ENCODE results near the gene FAM174C.
A peak's percentile ranks its signal among the peaks of the same experiment; 100 is the strongest.

FAM174C gene

DNA sequence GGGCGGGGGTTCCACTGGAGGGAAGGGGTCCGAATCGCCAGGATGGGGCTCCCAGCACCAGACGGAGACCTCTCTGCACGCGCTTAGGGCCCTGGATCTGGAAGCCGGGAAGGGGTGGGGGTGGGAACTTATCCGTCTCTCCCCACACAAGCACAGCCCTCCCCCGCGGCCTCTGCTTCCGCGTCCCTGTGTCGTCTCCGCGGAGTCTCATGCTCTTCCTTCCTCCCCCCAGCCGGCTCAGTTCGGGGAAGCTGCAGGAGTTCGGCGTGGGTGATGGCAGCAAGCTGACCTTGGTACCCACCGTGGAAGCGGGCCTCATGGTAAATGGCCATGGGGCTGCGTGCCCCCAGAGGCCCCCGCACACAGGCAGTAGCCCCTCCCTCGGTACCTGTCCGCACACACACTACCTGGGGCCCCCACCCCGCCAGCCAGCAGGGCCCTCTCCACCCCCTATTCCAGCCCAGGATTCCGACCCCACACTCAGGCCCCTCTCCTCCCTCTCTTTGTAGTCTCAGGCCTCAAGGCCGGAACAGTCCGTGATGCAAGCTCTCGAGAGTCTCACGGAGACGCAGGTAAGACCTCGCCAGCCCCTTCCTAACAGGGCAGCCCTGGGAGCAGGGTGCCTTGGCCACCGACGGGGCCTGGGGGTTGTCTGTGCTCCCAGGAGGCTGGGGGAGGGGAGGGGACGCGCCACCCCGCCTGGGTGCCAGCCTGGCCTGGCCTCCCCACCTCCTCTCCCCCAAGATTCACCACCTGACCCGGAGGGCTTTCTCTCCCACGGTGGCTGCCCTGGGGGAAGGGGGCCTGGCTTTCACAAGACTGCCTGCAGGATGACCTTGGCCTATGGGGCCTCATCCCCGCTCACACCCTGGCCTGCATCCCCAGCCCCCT lies 23.8 kb upstream of the FAM174C start:
- DNase-seq = no peak

DNA sequence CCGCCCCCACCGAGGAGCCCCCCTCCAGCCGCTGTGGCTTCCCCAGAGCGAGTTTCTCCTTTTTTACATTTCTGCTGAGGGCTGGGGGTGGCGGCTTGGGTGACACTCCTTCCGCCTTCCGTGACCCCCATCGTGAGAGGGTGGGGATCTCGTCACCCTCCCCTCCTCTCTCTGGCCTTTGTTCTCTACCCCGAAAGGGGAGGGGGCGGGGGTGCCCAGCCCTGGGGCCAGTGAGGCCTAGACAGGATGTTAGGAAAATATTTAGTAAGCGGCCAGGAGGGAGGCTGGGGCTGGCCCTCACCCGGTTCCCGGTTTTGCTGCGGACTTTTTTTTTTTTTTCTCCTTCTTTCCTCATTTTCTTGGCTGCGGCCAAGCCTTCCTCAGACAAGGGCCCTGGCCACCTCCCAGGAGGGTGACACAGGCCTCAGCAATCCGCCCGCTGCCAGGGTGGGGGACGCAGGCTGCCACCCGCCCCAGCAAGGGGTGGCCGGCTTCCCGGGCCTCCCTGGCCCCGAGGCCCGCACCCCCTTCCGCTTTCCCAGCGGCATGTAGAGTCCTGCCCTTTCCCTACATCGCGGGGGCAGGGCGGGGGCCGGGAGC lies 23.0 kb upstream of the FAM174C start:
- peak; percentile 43 for DNase-seq

DNA sequence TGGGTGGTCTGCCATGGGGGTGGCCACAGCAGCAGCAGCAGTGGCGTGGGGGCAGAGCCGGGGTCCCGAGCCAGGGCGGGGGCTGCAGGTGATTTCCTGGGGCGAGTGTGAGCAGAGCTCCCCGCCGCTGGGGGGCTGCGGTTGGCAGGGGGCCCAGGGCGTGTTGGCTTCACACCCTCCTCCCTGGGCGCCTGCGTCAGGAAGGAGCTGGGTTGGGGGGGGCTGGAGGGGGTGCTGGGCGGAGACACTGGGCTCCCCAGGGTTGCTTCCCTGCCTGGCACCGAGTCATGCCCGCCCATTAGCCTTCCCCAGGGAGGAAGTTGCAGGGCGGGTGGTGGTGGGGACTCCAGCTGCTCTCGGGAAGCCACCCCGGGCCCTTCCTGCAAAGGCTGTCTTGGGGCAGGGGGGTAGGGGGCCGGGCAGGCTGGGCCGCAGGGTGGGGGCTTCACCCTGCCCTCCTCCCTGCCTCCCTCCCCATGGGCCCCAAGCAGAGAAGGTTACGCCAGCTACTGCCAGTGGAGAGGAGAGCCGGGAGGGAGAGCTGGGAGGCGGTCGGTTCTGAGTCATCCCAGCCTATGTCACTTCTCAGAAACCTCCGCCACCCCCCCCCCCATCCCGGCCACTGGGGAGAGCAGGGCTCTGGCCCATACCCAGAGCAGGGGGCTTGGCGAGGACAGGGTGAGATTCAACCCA lies 22.4 kb upstream of the FAM174C start:
- DNase-seq = peak; percentile 94

DNA sequence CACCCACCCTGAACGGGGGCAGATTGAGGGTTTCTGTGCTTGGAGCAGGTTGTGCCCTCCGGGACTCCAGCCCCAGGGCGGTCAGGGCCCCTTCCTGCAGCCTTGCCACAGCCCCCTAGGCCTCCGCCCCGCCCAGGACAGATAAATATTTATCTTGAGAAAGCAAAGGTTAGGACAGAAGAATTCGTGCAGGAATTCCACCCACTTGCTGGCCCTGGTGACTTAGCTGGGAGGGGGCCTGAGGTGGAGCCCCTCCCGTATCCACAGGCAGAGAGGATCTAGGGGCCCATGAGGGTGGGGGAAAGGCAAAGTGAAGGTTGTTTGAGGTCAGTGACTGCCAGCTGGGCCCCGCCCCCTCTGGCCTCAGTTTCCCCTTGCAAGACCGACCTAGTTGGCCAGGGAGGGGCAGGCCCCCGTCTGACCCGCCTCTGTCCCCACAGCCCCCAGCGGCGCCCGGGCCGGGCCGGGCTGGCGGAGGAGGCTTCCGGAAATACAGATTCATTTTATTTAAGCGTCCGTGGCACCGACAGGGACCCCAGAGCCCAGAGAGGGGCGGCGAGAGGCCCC lies 21.7 kb upstream of the FAM174C start:
- peak; percentile 54 for DNase-seq

DNA sequence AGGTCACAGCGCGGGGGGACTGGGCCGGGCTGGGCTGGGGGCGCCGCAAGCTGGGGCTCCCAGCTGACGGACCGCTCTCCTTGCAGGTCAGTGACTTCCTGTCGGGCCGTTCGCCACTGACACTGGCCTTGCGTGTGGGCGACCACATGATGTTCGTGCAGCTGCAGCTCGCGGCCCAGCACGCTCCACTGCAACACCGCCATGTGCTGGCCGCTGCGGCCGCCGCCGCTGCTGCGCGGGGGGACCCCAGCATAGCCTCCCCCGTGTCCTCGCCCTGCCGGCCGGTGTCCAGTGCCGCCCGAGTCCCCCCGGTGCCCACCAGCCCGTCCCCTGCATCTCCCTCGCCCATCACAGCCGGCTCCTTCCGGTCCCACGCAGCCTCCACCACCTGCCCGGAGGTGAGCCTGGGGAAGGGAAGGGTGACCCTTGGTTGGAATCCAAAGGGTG lies 21.2 kb upstream of the FAM174C start:
- DNase-seq = no peak

DNA sequence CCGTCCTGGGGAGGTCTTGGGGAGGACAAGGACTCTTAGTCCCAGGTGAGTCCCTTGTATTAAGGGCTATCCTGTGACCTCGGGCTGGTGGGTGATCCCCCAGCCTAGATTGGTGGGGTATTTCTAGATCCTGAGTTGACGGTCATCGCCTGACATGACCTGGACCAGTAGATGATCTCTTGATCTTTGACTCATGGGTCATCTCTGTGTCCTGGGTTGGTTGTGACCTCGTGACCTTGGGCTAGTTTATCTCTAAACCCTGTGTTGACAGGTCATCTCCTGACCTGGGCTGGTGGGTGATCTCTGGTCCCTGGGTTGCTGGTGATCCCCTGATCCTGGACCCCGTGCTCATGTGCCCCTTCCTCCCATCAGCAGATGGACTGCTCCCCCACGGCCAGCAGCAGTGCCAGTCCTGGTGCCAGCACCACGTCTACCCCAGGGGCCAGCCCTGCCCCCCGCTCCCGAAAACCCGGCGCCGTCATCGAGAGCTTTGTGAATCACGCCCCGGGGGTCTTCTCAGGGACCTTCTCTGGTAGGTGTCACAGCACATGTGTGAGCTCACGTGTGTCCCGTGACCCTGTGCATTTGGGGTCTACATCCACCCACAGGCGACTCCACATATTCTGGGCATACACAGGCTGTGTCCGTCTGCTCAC lies 20.7 kb upstream of the FAM174C start:
- DNase-seq = no peak

DNA sequence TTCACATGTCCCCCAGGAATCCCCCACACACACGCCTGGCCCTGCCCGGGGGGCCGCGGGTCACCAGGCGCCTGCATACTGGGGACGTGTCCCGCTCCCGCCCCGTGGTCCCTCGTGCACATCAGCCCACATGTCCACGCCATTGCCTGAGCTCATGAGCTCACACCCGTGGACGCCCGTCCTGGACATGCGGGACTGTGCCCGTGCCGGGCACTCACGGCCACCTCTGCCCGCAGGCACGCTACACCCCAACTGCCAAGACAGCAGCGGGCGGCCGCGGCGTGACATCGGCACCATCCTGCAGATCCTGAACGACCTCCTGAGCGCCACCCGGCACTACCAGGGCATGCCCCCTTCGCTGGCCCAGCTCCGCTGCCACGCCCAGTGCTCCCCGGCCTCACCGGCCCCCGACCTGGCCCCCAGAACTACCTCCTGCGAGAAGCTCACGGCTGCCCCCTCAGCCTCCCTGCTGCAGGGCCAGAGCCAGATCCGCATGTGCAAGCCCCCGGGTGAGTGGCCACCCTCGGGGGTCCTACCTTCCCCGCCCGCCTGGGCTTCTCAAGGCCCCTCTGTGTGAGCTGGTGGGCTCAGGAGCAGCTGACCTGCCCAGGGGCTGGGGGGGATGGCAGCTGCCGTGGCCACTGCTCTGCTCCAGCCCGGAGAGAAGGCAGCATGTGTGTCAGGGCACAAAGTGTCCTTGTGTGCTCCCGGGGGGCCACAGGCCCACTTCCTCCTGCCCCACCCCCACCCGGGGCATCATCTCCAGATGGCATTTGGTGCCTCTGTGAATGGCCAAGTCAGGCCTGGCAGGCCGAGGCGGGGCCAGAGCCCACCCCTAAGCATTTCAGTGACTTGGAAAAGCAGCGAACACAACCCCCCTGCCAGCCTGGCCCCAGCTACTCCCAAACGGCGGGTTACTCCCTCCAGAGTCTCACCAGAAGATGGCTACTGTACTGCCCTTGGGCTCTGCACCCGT lies 19.9 kb upstream of the FAM174C start:
- no peak for DNase-seq

DNA sequence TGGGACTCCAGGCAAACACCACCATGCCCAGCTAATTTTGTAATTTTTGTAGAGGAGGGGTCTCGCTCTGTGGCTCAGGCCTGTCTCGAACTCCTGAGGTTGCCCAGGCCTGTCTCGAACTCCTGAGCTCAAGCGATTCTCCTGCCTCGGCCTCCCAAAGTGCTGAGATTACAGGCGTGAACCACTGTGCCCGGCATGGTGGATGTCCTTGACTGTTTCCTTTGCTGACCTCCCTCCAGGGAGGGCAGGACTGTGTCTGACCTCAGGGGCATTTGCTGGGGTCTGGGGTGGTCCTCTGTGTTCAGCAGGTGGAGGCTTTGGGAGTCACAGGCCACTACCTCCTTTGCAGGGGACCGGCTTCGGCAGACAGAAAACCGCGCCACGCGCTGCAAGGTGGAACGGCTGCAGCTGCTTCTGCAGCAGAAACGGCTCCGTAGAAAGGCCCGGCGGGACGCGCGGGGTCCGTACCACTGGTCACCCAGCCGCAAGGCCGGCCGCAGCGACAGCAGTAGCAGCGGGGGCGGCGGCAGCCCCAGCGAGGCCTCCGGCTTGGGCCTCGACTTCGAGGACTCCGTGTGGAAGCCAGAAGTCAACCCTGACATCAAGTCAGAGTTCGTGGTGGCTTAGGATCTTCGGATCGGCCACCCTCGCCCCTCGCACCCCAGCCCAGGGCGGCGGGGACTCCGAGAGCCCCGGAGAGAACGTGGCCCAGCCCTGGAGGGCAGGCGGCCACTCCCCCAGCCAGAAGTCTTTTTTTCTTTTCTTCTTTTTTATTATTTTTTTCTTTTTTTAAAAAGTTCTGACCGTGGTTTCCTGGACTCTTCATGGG lies 18.5 kb upstream of the FAM174C start:
- no peak for DNase-seq

DNA sequence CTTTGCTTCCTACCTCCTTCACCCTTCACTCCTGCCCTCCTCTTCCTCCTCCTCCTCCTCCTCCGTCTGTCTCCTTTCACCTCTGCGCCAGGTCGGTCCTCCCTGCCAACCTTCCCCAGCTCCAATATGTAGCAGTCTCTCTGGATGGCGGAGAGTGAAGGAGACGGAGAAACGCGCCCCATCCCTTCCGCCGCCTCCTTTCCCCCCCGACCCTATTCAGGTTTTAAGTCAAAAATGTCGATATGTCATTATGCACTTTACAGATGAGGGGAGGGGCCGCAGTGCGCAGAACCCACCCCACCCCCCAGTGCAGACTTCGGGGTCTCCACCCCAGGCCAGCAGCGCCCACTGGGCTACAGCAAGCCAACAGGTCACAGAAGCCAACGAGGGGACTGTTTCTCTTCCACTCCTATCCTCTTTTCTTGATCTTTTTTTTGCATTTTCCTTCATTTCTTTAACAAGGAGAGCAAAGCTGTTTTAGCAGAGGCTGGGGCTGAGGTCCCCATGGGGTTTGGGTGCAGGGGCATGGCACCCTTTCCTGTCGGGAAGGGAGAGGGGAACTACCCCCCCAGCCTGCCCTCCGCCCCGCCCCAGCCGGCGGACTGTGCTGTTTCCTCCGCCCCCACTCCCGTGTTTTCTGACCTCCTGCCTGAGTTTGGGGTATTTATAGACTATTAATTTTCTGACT lies 17.7 kb upstream of the FAM174C start:
- DNase-seq = no peak

DNA sequence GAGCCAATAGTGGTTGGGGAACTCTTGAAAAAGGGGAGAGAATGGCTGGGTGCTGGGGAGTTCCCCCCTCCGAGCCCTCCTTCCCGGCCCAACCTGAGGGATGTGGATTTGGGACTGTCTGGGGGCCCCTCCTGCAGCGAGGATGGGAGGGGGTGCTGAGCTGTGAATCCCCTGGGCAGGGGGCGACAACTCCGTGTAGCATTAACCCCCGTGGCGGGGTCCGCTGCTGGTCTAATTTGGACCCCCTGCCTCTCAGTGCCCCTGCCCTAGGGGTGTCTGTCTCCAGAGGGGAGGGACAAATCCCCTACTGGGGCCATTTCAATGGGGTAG lies 17.2 kb upstream of the FAM174C start:
- DNase-seq = no peak

DNA sequence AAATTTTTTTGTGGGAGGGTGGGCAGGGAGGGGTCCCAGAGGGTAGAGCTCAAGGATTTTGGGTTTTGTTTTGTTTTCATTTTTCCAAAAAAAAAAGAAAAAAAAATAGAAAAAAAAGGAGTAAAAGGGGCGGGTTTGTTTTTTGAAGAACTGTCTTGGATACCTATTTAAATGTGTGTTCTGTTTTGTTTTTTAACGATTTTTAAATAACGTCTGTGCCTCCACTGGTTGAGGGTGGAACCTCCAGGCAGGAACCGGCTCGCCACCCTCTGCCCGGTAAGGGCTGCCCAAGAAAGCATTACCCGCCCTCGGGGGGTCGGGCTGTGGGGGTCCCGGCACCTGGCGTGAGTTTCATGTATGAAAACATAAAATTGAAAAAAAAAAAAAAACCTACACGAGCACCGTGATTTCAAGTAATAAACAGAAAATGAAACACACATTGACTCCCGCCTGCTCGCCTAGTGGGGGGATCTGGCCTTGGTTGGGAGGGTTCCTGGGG lies 16.6 kb upstream of the FAM174C start:
- no peak for DNase-seq

DNA sequence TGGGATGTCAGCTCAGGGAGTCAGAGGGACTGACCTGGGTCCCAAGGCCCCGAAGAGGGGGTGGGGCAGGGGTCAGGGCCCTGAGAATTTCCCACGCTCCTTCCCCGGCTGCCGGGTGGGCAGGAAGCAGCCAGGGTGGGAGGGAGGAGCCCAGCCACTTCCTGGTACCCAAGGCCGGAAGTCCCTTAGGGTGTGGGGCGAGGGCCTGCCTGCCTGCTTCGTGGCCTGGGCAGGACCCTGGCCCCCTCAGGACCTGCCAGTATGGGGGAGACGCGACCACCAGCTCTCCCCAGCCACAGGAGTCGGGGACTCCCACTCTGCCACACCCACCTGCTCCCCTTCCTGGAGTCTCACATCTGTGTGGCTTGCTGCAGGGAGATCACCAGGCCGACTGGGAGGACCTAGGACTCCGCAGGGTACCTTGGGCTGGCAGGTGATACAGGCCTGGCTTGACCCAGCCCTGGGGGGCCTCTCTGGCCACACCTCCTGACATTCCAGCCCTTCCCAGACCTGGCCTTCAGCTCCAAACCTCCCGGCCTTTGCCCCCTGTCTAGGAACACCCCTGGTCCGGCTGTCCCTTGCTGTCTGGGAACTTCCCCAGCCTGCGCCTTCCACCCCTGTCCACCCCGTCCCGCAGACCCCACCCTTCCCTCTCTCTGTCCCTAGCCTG lies 16.0 kb upstream of the FAM174C start:
- no peak for DNase-seq

DNA sequence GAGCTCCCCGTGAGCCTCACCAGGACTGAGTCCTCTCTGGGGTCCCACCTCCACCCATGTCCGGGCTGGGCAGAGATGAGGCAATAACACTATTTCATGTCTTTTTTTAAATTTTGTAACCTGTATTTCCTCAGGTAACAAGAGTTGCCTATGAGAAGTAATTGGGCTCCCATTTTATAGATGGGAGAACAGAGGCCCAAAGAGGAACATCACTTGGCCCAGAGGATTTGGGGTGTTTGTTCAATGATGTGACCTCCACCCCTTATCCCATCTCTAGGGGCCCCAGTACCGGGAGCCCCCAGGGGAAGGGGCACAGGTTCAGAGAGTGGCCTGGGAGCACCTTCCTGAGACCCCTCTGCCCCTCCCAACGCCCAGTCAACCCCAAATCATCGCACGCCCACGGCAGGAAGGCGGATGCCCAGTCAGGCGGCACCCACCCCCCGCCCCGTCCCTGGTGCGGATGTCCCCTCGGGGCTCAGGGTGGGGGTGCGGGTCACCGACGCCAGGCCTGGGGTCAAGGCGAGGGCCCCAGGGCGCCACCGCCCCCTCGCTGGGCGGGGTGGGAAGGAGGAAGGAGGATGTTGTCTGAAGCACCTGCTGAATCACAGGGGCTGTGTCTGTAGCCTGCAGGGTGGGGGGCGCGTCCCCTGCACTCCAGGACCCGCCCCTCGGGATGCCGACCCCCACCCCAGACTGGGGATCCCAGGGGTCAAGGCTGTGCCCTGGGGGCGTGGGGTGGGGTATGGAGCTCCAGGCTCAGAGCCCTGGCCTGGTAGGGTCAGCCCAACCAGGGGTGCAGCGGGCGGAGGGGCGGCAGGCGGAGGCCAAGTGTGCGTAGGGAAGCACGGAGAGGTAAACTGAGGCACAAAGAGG lies 15.2 kb upstream of the FAM174C start:
- no peak for DNase-seq

DNA sequence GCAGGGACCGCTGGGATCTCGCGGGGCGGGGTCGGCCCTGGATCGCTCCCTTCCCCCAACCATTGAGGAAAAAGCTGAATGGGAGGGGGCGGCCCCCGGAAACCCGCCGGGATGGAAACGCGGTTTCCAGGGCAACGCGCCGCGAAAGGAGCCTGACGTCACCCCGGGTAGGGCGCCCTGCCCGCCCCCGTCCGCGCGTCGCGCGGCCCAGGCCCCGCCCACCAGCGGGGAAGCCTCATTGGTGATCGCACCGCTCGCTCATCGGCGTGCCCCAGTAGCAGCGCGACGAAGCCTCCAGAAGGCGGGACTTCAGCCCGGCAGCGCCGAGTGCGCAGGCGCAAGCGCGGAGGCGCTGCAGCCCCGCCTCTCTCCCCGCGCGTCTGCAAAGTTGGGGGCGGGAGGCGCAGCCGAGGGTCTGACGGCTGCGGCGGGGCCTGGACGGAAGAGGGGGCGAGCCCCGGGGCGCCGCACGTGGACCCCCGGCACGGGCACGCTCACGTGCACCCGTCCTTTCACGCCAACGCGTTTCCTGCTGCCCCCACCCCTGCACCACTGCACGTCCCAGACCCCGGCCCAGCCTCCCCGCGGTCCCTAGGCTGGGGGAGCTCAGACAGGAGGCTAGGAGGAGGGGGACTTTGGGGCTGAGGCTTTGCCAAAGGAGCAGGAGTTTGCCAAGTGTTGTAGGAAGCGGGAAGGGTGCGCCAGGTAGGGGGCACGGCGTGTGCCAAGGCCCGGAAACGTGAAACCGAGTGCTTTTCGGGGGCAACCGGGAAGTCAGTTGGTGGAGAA lies 14.4 kb upstream of the FAM174C start:
- DNase-seq = peak; percentile 82

DNA sequence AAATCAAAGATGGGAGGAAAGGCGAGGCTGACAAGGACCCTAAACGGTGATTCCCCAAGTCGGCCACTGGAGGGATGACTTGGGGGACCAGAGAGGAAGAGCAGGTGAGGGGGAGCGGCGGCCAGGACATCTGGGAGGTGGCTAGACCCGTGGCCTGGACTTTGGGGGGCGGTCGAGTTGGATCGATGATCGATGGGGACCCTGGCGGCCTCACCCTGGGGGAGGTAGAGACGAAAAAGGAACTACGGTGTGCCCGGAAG lies 13.9 kb upstream of the FAM174C start:
- no peak for DNase-seq

DNA sequence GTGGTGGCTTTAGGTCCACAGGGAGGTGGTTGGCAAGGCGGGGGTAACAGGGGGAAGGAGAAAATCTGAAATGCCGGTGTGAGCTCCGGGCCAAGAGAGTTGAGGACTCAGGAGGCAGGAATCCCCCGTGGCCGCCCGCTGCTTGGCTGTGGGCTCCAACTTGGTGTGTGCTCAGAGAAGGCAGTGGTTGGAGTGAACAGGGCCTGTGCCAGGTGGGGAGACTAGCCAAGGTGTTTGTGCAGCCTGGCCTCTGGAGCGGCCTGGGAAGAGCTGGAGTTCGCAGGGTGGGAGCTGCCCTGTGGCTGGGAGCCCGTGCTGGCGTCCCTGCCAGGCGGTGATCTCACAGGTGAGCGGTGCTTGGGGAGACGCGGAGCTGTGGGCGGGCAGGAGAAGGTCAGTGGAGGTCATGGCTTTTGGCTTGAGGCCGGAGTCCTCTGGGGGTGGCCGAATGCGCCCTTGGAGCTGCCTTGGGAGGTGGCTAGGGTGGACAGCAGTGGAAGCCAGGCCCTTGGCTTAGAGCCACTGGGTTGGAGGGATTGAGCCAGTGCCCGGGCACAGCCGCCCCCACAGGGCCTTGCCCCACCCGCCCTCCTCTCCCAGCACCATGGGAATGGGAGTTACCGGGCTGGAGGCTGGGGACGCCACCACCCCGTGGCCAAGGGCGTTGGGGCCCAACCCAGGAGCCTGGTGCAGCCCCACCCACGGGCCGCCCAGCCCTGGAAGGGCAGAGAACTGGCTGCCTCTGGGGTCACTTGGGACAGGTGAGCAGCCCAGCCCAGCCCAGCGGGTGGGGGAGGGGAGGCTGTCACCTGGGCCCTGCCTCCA lies 13.3 kb upstream of the FAM174C start:
- DNase-seq = no peak

DNA sequence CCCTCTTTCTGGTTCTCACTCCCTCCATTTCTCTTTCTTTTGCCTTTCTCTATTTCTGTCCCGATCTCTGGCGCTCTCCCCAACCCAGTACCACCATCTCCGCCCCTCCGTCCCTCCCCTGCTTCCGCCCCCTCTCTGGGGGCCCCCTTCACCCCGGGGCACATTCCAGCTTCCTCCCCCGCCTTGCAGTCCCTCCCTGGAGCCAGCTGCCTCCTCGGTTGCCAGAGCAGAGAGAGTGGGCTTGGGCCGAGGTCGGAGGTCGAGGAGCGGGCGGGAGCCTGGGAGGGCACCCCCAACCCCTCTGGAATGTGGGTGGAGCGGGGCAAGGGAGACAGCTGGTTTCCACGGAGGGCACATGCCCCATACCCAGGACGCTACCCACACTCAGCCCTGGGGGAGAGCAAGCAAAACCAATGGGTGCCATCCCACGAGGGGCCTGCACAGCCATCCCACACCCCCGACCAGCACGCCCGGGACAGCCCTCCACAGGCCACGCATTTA lies 12.7 kb upstream of the FAM174C start:
- DNase-seq = no peak

Measured in amniotic stem cell (primary cell).